Gastroesophageal sphincter (tissue), 4 donors: ENCODE data around the gene TSPYL4. TPM values are rescaled to one million over a fixed set of nuclear protein-coding genes. Genes with fewer than 3 reads are reported as not detected.

Source experiments
- ATAC-seq: fragments of 150-250 bp; one replicate; pipeline ENCODE4 v1.9.1; 2016; ENCODE audit warnings: mild to moderate bottlenecking, moderate library complexity
- H3K27ac ChIP-seq, 4 donors: fragments of 200-600 bp; sonication (generic) in 3 of 4; 1 replicate in 3 of 4; 2 replicates in 1 of 4; pipeline ENCODE4 v1.5.1; 2016 to 2019
- H3K27me3 ChIP-seq: fragments of 200-600 bp; sonication (generic); one replicate; pipeline ENCODE4 v1.5.1; 2019
- H3K36me3 ChIP-seq, 2 donors: fragments of 200-600 bp; sonication (generic); one replicate each; pipeline ENCODE4 v1.5.1; 2019; ENCODE audit warnings: control low read depth in 1 of 2
- H3K4me1 ChIP-seq, 3 donors: fragments of 200-600 bp; sonication (generic); 1 replicate in 2 of 3; 2 replicates in 1 of 3; pipeline ENCODE4 v1.5.1; 2016 to 2019; ENCODE audit warnings: control low read depth in 2 of 3
- H3K4me3 ChIP-seq, 2 donors: fragments of 200-600 bp; sonication (generic); one replicate each; pipeline ENCODE4 v1.5.1; 2019; ENCODE audit warnings: mild to moderate bottlenecking in 1 of 2, moderate library complexity in 1 of 2
- H3K9me3 ChIP-seq, 3 donors: fragments of 200-600 bp; sonication (generic); one replicate each; pipeline ENCODE4 v1.5.1; 2017 to 2019; ENCODE audit warnings: control low read depth in 2 of 3
- CTCF ChIP-seq, 4 experiments: fragments of 200-600 bp in 2 of 4; fragments of 450-650 bp in 2 of 4; sonication (generic) in 1 of 4; IDR thresholded peaks; one replicate each; pipeline ENCODE4 v1.5.1; 2017 to 2019; ENCODE audit warnings: antibody characterized with exemption in 4 of 4, mild to moderate bottlenecking in 2 of 4, moderate library complexity in 2 of 4
- EP300 ChIP-seq: sonication (generic); formaldehyde crosslinking; IDR thresholded peaks from one replicate; pipeline ENCODE4 v1.6.1; 2017; ENCODE audit warnings: antibody characterized with exemption, mild to moderate bottlenecking
- POLR2A ChIP-seq, 2 donors: fragments of 450-650 bp; IDR thresholded peaks; one replicate each; pipeline ENCODE4 v1.6.1; 2017; ENCODE audit warnings: antibody characterized with exemption in 2 of 2, mild to moderate bottlenecking in 2 of 2, moderate library complexity in 1 of 2
- POLR2AphosphoS5 ChIP-seq: sonication (generic); formaldehyde crosslinking; IDR thresholded peaks from one replicate; pipeline ENCODE4 v1.6.1; 2017; ENCODE audit warnings: antibody characterized with exemption
- WGBS, 2 donors: methylation state at CpG; one replicate each; pipeline ENCODE4 v1.1.5; 2018; ENCODE audit warnings: low coverage in 1 of 2; 5-methylcytosine and 5-hydroxymethylcytosine counted together
- total RNA-seq, 4 donors: library from RNA; depleted of rRNA; stranded (reverse); fragments of >200 nt; gene quantifications; one replicate each; pipeline ENCODE4 v1.1.0, GENCODE V29; 2016

TSPYL4 gene
- total RNA-seq, 4 donors from 2014 or later: 19.1 to 28.5 (median 20.0) TPM

GRCh38 chr6:116239256-116239655, 14.6 kb downstream of the TSPYL4 start:
- TF ChIP-seq CTCF (IDR thresholded peaks at IDR 0.05) (no peak), POLR2A (IDR thresholded peaks at IDR 0.05) (no peak), POLR2AphosphoS5 (no peak), EP300 (no peak)
- Histone ChIP-seq H3K4me3 (no peak overlapping the region), H3K36me3 (peaks cover 0 to 26% of the 10 kb centered on the region in 2 donors), H3K4me1 (no peaks in the 10 kb centered on the region), H3K27me3 (no peaks in the 10 kb centered on the region), H3K27ac (no peak overlapping the region), H3K9me3 (no peaks in the 10 kb centered on the region)
- WGBS, 2 donors: 100% methylated on average over 1 of the region's 2 CpGs; no CpG with 5 or more reads in 1 of the 2 donors
- no peak for ATAC-seq

- H3K36me3 ChIP-seq: peaks cover 0 to 25% of the 10 kb centered on the region in 2 donors
- no peaks in the 10 kb centered on the region for H3K9me3 ChIP-seq
- no peak for TF ChIP-seq EP300
- TF ChIP-seq POLR2A (IDR thresholded peaks at IDR 0.05): no peak
- no peak for TF ChIP-seq CTCF (IDR thresholded peaks at IDR 0.05)
- H3K27me3 ChIP-seq: no peaks in the 10 kb centered on the region
- ATAC-seq: no peak
- 53 to 56% methylated on average over 2 of the region's 2 CpGs for WGBS, 2 donors
- H3K27ac ChIP-seq: no peak overlapping the region
- no peaks in the 10 kb centered on the region for H3K4me1 ChIP-seq
- no peak overlapping the region for H3K4me3 ChIP-seq
Observed at GRCh38 chr6:116238083-116238482, 15.8 kb downstream of the TSPYL4 start.

GRCh38 chr6:116234689-116235088, 19.2 kb downstream of the TSPYL4 start:
- TF ChIP-seq POLR2A (IDR thresholded peaks at IDR 0.05): no peak
- no peak for TF ChIP-seq CTCF (IDR thresholded peaks at IDR 0.05)
- TF ChIP-seq POLR2AphosphoS5: no peak
- no peak for TF ChIP-seq EP300
- Histone ChIP-seq H3K36me3 (peaks cover 0 to 25% of the 10 kb centered on the region in 2 donors), H3K4me3 (no peak overlapping the region), H3K9me3 (no peaks in the 10 kb centered on the region), H3K27ac (no peak overlapping the region), H3K27me3 (no peaks in the 10 kb centered on the region), H3K4me1 (no peaks in the 10 kb centered on the region)
- ATAC-seq: no peak
- WGBS, 2 donors: 42 to 48% methylated on average over 3 of the region's 3 CpGs

GRCh38 chr6:116229287-116229913, 24.5 kb downstream of the TSPYL4 start:
- no peak for TF ChIP-seq POLR2A (IDR thresholded peaks at IDR 0.05)
- no peak for TF ChIP-seq EP300
- peak overlapping the region; percentile 38 for H3K4me3 ChIP-seq

GRCh38 chr6:116223355-116223754, 30.5 kb downstream of the TSPYL4 start:
- no peak overlapping the region for H3K27ac ChIP-seq
- TF ChIP-seq CTCF (IDR thresholded peaks at IDR 0.05): no peak
- no peak for TF ChIP-seq EP300
- TF ChIP-seq POLR2AphosphoS5: no peak
- TF ChIP-seq POLR2A (IDR thresholded peaks at IDR 0.05): no peak
- no peak overlapping the region for H3K4me3 ChIP-seq
- H3K4me1 ChIP-seq: no peaks in the 10 kb centered on the region
- ATAC-seq: no peak
- 73 to 86% methylated on average over 2 to 3 of the region's 3 CpGs for WGBS, 2 donors
- no peaks in the 10 kb centered on the region for H3K9me3 ChIP-seq
- no peaks in the 10 kb centered on the region for H3K27me3 ChIP-seq
- peaks cover 0 to 31% of the 10 kb centered on the region in 2 donors for H3K36me3 ChIP-seq

More at GRCh38 chr6:116229287-116229913, 24.5 kb downstream of the TSPYL4 start:
- no peaks in the 10 kb centered on the region for H3K4me1 ChIP-seq
- ATAC-seq: peak; percentile 93
- H3K36me3 ChIP-seq: peaks cover 0 to 7% of the 10 kb centered on the region in 2 donors
- H3K9me3 ChIP-seq: no peaks in the 10 kb centered on the region
- no peaks in the 10 kb centered on the region for H3K27me3 ChIP-seq
- WGBS, 2 donors: 43 to 52% methylated on average over 8 to 17 of the region's 17 CpGs
- H3K27ac ChIP-seq: peak overlapping the region in 2 of 4 donors; percentile 19 to 59
